ENCODE data around the gene IDH3G.

Gene IDH3G

GRCh38 chrX:153816831-153817690, 22.9 kb upstream of the IDH3G start:
- DNase-seq (ENCODE audit: low read depth), result no peak

DNA sequence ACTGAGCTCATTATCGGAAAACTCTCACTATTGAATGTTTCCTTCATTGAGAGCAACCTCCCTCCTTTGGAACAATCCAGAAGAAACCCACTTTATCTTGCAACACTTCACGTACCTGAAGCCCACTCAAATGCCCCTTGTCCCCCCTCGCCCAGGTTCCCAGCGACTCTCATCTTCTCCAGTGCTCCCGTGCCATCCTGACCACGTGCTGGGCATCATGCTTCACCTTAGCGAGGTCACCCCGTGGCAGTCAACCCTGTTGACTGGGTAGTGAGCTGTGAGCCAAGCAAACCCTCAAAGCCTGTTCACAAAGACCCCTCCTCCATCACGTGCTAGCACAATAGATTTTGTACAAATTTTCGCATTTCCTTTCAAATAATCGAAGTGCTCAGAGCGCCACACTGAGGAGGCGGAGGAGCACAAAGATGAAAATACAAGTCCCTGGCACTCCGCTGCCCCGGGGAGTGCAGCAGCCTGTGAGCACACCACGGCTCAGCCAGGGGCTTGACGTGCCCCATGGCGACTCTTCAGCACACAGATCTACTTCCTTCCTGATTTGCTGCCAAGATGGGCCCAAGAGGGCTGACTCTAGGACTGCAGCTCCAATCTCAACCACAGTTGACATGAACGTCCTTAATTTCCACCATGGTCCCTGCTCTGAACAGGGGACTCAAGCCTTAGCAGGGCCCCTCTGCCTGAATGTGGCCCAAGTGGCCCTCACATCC, 20.6 kb upstream of the IDH3G start:
- DNase-seq (ENCODE audit: low read depth), result no peak

DNA sequence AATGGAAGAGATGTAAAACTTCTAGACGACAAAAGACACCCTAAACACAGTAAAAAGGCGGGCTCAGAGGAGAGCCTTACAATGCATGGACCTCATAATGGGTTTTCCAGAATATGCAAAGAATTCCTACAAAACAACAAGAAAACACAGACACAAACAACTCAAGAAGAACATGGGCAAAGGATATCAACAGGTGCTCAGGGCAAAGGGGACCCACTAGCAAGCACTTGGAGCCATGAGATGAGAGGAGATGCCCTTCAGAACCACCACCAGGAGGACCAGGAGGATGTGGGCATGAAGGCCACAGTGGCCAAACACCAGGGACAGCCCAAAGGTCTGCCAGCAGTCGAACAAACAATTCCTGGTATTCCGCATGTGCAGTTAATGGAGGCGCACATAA, 19.0 kb upstream of the IDH3G start:
- DNase-seq (ENCODE audit: low read depth), result no peak

- no peak for DNase-seq (ENCODE audit: low read depth)
These were observed 18.0 kb upstream of the IDH3G start for GRCh38 chrX:153812220-153812619.

DNA sequence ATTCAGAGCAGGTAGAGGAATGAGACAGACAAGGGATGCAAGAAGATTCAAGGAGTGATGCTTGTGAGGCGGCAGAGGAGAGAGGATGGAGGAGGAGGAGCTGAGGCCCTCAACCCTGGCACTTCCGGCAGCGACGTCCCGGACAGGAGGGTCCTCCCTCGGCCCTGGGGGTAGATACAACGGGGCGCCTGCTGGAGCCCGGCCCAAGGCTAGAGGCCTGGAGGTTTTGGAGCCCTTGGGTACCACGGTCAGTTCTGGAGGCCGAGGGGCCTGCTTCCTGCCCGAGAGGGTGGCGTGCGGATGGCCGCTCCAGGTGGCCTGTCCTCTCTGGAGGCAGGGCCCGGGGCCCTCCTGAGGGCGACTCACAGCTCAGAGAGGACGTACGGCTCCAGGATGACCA, 13.8 kb upstream of the IDH3G start:
- no peak for DNase-seq (ENCODE audit: low read depth)

DNA sequence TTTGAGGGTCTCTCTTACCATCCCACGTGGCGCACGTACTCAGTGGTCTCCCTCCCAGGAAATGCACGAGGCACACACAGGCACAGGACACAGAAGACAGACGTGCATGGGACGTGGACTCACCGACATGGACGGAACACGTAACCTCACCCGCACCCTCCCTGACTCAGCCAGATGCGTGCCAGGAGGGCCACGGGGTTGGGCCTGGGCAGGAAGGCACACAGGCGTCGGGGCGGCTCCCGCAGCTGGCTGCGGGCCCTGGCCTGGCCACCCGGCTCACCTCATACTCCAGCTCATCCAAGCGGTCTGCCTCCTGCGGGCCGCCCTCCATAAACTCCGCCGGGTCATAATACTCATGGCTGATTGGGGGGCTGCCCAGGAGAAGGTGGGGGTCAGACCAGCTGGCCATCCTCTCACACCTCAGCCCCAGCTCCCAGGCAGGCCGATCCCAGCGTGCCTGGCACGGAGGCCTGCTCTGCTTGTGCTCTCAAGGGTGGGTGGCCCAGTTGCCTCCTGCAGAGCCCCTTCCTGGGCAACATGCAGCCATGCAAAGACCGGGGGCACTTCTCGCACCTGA, 12.9 kb upstream of the IDH3G start:
- DNase-seq (ENCODE audit: low read depth), result no peak

- DNase-seq (ENCODE audit: low read depth), result no peak
These were observed 11.3 kb upstream of the IDH3G start for GRCh38 chrX:153805436-153805835.

DNA sequence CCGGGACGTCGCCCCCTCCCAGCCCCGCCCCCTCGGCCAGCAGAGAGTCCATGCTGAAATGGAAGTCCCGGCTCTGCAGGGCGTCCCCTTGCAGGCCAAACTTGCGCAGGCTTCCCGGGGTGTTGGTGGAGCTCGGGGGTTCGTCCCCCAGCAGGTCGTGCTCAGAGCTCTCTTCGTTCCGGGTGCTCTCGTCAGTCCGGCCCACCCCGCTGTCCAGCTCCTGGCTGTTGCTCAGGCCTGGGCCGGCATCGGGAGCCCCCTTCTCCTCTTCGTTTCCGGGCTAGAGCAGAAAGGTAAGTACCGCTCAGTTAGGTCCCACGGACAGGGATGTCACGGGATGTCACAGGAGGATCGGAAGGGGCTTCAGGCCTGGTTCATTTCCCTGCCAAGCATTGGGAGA, 10.4 kb upstream of the IDH3G start:
- DNase-seq (ENCODE audit: low read depth), result no peak

GRCh38 chrX:153804100-153804595, 10.0 kb upstream of the IDH3G start:
- DNase-seq (ENCODE audit: low read depth), result no peak

GRCh38 chrX:153803211-153804099, 9.3 kb upstream of the IDH3G start:
- no peak for DNase-seq (ENCODE audit: low read depth)

- no peak for DNase-seq (ENCODE audit: low read depth)
These were observed 8.4 kb upstream of the IDH3G start for GRCh38 chrX:153802513-153803045.

GRCh38 chrX:153801669-153802068, 7.5 kb upstream of the IDH3G start:
- DNase-seq (ENCODE audit: low read depth), result no peak

DNA sequence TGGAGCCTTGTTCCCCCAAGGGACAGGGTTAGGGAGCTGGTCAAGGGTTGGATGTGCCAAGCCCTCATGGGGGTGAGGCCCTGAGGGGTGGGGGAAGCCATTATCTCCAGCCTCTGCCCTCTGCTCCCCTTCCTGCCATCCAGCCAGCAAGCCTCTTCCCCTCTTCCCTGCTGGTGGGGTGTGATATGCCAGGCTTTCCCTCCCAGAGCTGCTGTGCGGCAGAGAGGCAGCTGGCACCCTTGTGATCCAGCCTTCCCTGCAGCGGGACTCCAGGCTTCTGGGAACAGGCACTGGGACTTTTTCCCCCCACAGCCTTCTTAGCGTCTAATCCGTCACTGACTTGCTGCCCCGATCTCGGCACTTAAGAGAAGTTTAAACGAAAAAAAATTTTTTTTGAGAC, 6.6 kb upstream of the IDH3G start:
- DNase-seq (ENCODE audit: low read depth), result no peak

DNA sequence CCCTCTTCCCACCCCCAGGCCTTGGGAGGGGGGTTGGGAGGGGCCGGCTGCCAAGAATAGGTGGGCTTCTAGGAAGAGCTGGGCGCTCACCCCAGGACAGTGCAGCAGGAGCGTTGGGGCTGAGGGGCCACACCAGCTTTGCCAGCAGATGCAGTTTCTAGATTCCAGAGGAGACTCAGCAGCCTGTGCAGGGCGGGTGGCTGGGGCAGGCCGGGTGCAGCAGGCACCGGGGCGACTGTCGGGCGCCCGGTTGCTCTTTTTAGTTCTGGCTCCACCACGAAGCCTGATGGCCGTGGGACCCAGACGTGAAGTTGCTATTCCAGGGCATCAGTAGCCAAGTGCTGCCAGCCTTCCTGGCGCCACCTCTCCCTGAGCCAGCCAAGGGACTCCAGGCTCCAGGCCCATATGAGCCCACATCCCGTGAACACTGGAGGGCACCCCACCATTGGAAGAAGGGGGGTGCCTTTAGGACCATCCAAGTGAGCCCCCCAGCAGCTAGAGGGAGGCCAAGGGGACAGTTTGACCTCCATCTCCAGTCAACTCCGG, 6.1 kb upstream of the IDH3G start:
- no peak for DNase-seq (ENCODE audit: low read depth)

DNA sequence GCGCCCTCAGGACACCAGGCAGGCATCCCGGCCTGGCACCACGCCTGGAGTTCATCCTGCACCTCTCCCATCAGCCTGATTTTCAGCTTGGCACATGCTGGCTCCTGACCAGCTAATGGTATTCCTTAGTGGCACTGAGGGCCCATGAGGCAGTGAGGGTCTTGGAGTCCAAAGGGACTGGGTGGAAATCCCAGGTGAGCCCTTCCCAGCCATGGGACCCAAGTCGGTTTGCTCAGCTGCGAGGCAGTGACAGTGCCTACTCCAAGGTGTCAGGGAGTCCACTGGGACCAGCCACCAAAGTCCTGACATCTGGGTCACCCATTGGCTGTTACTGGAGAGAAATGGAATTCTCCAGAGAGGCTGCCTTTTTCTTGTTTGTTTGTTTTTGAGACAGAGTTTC, 5.2 kb upstream of the IDH3G start:
- DNase-seq (ENCODE audit: low read depth), result no peak

GRCh38 chrX:153797415-153798015, 3.3 kb upstream of the IDH3G start:
- DNase-seq (ENCODE audit: low read depth), result no peak

- no peak for DNase-seq (ENCODE audit: low read depth)
These were observed 982 bp upstream of the IDH3G start for GRCh38 chrX:153794897-153795816.

DNA sequence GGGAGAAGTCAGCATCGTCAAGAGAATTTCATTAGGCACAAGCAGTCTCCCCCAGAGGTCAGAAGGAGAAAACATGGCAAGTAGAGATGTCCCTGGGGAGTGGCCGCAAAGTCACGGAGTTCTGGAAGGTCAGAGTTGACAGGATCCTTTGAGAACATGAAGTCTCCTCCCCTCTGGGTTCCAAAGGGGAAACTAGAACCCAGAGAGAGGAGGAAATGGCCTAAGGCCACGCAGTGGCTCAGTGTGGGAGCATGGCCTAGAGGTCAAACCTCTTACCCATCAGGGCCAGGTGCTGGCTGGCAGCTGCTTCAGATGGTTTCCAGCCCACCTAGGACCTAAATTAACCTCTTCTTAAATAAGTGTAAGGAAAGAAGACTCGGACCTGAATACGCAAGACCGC, 884 bp downstream of the IDH3G start:
- no peak for DNase-seq (ENCODE audit: low read depth)

DNA sequence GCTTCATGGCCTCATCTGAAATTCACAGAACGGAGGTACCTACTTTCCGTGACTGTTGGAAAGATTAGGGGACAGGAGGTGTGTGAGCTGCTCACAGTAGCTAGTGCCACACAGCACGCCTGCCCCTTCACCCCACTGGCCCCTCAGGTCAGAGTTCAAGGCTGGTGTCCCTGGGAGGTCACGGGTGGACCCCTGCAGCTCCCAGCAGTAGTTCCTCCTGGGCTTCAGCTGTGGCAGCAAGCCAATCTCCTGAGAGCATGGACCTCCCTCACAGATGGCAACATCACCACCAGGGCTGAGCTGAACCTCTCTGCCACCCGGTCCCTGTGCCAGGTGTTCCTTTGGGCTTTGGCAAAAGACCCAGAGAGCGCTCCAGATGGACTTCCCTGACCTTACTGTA, 1.8 kb downstream of the IDH3G start:
- no peak for DNase-seq (ENCODE audit: low read depth)

Data from activated gamma-delta T cell treated with anti-CD3 and anti-CD28 coated beads, Interleukin-2, amount 50 U/mL, for 16 hours (primary cell).